ENCODE data around the gene AHSG. TPM values are rescaled to one million over a fixed set of nuclear protein-coding genes. Genes with fewer than 3 reads are reported as not detected.
A peak's percentile ranks its signal among the peaks of the same experiment; 100 is the strongest.
"Not testable (repeated sequence)": the region's sequence is repeated elsewhere in the genome, so short reads cannot be mapped to it uniquely, and the experiment has no call there.

AHSG gene, protein sequence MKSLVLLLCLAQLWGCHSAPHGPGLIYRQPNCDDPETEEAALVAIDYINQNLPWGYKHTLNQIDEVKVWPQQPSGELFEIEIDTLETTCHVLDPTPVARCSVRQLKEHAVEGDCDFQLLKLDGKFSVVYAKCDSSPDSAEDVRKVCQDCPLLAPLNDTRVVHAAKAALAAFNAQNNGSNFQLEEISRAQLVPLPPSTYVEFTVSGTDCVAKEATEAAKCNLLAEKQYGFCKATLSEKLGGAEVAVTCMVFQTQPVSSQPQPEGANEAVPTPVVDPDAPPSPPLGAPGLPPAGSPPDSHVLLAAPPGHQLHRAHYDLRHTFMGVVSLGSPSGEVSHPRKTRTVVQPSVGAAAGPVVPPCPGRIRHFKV
- not detected in 2 replicates for total RNA-seq (2014; rRNA removed; shearing (Covaris generic); ENCODE audit: low replicate concordance)

DNA sequence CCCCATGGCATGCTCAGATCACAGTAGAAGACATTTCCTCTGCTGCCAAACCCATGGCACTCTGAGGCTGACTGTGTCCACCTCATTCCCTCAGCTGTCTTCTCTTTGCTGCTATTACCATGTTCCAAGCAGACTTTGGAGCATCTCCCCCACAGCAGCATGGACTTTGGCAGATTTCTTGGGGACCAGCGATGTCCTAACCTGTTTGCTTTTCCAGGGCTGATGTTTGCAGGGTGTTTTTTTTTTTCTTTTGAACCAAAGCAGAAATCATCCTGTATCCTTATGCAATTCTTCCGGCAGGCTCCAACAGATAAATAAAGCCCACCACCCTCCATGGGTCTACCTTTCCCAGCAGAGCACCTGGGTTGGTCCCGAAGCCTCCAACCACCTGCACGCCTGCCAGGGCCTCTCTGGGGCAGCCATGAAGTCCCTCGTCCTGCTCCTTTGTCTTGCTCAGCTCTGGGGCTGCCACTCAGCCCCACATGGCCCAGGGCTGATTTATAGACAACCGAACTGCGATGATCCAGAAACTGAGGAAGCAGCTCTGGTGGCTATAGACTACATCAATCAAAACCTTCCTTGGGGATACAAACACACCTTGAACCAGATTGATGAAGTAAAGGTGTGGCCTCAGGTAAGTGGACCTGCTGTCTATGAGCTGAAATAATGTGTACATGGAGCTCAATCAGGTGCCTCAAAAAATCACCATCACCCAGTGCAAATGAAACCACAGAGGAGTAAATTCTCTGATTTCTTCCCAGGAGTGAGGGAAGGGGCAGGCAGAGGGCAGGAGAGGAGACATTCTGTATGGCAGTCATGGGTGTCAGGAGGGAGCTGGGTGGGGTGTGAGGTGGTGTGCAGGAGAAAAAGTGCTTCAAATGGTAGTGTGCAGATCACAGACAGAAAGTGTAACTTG is at the start of gene AHSG:
Gene AHSG (plus strand): TSS at position 340 of the 916 bp plus-strand sequence. CDS start 82 bp downstream, at position 422.
- H3K4me3 ChIP-seq = no peak within 1 kb of the TSS
- H3K27me3 ChIP-seq = peaks cover 5% of the 10 kb centered on the region; the same call in 1 of the 2 replicates
- no peak for DNase-seq
- H3K36me3 ChIP-seq = no peaks in the 10 kb centered on the region
- H3K9me3 ChIP-seq = no peaks in the 10 kb centered on the region

DNA sequence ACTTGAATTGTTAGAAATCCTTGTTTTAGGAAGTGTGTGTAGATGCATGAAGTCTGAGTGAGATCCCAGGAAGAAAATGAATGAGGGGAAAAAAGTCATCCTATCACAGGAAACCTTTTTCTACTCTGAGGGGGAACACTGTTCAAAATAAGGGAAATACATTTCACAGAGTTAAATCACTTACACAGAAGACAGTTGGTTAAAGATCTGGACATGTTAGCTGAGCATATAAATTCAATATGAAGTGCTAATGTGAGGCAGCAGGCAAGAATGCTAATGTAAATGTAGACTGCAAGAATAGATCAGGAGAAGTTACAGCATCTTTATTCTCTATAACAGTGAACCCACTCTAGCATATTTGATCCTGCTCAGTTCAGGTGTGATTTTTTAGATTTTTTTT is 48.3 kb upstream of the AHSG start:
- Histone ChIP-seq H3K9me3 (no peaks in the 10 kb centered on the region), H3K27me3 (no peaks in the 10 kb centered on the region), H3K4me3 (no peak overlapping the region), H3K36me3 (peaks cover 11% of the 10 kb centered on the region; the same call in 1 of the 2 replicates)
- DNase-seq = no peak

DNA sequence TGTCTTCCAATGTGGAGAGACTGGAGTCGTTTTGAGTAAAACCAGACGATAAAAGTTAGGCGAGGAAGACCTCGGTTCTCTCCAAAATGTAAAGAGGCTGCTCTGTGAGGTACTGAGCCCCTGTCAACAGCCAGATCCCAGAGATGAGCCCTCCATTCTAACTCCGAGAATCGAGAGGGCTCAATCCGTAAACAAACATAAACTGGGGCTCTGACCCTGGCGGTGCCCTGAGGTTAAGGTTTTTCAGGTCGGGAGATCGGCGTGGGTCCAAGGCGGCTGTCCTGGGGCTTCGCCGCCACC is 46.1 kb upstream of the AHSG start:
- DNase-seq = no peak
- Histone ChIP-seq H3K4me3 (peak overlapping the region; percentile 98), H3K36me3 (peaks cover 7% of the 10 kb centered on the region; the same call in 1 of the 2 replicates), H3K27me3 (no peaks in the 10 kb centered on the region), H3K9me3 (no peaks in the 10 kb centered on the region)

DNA sequence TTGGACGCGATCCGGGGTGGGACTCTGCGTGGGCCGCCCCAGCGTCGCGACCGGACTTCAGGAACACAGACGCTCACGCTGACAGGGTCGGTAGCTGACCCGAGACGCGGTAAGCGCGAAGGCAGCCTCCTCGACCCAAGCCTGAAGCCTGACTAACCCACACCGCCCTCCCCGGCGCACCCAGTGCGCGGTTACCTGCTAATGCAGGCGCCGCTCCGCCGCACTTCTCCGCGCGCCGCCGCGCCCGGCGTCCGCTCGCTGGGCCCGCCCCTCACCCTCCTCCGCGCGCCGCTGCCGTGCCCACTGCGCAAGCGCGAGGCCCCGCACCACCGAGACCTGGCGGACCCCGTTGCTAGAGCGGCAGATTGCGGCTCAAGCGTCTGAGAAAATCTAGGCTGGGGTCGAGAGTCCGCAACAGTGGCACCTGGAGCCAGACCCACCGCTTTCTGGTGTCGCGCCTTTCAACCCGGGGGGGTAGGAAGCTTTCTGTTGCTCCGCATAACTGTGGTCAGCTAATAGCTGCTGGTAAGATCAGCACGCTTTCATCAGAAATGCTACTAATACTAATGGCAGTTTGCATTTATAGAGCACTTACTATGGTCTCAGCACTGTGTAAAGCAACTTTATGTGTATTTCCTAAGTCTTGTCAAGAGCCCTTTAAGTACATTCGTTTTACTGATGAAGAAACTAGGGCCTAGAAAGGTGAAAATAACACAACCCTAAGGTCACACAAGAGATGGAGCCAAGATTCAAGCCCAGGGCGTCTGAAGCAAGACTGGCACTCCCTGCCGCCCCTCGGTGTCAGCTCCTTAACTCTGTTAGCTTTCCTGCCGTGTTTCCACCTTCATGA is 45.6 kb upstream of the AHSG start, which contains the start of gene TBCCD1:
Gene TBCCD1 (minus strand): TSS at position 268 of the 850 bp plus-strand sequence. CDS start 3,010 bp downstream, outside the sequence.
- peak; percentile 88 for DNase-seq
- H3K36me3 ChIP-seq = peaks cover 6% of the 10 kb centered on the region; the same call in 1 of the 2 replicates
- peak within 1 kb of the TSS; percentile 98 for H3K4me3 ChIP-seq
- no peaks in the 10 kb centered on the region for H3K27me3 ChIP-seq
- no peaks in the 10 kb centered on the region for H3K9me3 ChIP-seq

DNA sequence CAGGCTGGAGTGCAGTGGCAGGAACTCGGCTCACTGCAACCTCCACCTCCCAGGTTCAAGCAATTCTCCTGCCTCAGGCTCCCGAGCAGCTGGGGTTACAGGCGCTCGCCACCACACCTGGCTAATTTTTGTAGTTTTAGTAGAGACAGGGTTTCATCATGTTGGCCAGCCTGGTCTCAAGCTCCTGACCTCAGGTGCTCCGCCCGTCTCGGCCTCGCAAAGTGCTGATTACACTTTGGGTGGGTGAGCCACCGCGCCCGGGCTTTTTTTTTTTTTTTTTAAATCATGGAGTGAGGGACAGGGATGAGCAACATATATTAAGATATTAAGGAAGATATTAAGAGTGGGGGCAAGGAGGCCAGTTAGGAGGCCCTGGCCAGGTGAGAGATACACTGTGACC is 43.5 kb upstream of the AHSG start:
- DNase-seq, H3K9me3 ChIP-seq, H3K27me3 ChIP-seq: not testable (repeated sequence)
- peaks cover 22% of the 10 kb centered on the region for H3K36me3 ChIP-seq
- H3K4me3 ChIP-seq = peak overlapping the region; percentile 94

DNA sequence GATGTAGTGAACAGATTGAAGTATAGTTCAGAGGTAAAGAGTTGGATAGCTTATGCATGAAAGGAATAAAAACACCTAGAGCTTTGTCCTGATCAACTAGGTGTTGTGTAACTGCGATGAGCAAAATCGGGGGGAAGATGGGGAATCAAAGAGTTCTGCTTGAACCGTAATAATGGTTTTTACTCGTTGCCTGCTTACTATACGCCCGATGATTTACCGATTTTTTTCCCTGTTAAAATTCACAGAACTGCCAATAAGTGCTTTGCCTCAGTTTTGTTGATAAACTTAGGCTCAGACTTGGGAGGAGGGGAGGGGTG is 43.1 kb upstream of the AHSG start:
- H3K4me3 ChIP-seq = peak overlapping the region; percentile 94
- H3K27me3 ChIP-seq = no peaks in the 10 kb centered on the region
- H3K9me3 ChIP-seq = no peaks in the 10 kb centered on the region
- H3K36me3 ChIP-seq = peaks cover 26% of the 10 kb centered on the region
- DNase-seq = no peak

DNA sequence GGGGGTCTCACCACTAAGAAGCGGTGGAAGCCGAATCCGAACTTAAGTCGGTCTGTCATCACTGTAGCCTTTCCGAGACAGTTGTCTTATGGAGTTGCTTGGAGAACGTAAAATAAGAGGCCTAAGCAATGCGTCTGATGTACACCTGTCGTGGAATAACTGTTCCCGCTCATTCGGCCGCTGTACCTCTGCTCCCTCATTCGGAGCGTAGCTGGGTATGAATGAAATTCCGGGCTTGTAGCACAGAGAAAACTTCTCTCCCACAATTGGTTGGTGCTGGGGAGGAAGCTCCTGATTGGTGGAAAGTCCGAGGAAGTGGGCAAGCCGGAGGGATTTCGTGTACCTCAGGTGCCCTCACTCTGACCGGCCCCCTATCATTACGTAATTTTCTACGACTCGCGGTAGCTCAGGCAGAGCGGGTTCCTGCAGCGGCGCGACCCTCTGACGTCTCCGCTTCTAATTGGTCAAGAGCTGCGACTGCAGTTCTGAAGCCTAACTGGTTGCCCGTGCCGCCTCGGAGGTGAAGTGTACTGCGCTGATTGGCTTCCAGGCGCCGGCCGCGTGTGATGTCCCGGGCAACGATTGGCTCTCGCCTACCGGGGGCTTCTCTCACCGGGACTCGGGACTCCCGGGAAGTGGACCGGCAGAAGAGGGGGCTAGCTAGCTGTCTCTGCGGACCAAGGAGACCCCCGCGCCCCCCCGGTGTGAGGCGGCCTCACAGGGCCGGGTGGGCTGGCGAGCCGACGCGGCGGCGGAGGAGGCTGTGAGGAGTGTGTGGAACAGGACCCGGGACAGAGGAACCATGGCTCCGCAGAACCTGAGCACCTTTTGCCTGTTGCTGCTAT is 42.5 kb upstream of the AHSG start, which contains the start of gene DNAJB11:
Gene DNAJB11 (plus strand): TSS at position 625 of the 845 bp plus-strand sequence. CDS start 178 bp downstream, at position 803.
- Histone ChIP-seq H3K9me3 (no peaks in the 10 kb centered on the region), H3K36me3 (peaks cover 31% of the 10 kb centered on the region)
- peak; percentile 100 for DNase-seq

DNA sequence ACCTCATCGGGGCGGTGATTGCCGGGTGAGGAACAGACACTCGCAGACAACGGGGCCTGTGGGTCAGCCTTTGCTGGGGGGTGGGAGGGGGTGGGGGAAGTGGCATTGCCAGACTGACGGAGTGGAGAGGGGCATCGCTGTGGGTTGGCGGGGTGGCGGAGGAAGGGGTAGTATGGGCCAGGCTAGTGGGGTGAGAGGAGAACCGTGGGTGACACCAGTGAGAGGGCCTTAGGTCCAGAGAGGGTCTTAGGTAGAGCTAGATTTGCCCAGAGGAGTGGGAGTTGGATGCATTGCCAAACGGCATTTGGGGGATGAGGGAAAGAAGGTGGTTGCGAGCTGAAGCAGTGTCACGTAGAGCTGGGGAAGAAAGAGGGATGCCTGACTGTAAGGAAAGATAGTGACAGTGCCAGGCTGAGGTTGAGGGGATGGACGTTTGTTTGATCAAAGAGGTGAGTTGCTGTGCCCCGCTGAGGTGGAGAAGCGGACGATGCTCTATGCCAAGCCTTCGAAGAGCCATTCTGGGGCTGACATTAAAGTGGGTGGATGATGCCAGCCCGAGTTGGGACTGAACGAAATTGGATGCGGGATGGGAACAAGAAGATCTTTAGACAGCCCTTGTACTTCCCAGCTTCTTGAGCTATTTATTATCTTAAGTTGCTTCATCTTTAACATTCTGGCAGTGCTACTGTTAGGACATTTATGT is 41.8 kb upstream of the AHSG start:
- no peaks in the 10 kb centered on the region for H3K9me3 ChIP-seq
- no peak for DNase-seq
- H3K36me3 ChIP-seq = peaks cover 39% of the 10 kb centered on the region
- peak overlapping the region; percentile 94 for H3K4me3 ChIP-seq
- H3K27me3 ChIP-seq = no peaks in the 10 kb centered on the region

More for the DNA sequence above, 42.5 kb upstream of the AHSG start, which contains the start of gene DNAJB11:
- no peaks in the 10 kb centered on the region for H3K27me3 ChIP-seq
- peak within 1 kb of the TSS; percentile 94 for H3K4me3 ChIP-seq

DNA sequence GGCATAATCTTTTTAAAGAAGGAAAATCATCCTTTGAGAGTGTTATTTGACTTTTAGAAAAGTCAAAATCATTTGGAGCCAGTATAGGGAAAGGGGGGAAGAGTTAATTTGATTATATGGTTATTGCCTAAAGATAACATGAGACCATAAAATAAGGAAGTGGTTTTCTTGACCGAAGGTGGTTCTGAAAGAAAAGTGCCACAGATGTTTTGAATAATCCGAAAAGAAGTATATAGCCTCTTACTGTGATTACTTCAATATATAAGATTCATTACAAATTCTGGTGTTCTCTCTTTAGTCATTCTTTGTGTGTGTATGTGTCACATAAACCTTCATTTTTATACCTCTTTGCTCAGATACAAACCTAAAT is 41.2 kb upstream of the AHSG start:
- Histone ChIP-seq H3K9me3 (no peaks in the 10 kb centered on the region), H3K36me3 (peaks cover 44% of the 10 kb centered on the region), H3K4me3 (peak overlapping the region; percentile 94), H3K27me3 (no peaks in the 10 kb centered on the region)
- no peak for DNase-seq

DNA sequence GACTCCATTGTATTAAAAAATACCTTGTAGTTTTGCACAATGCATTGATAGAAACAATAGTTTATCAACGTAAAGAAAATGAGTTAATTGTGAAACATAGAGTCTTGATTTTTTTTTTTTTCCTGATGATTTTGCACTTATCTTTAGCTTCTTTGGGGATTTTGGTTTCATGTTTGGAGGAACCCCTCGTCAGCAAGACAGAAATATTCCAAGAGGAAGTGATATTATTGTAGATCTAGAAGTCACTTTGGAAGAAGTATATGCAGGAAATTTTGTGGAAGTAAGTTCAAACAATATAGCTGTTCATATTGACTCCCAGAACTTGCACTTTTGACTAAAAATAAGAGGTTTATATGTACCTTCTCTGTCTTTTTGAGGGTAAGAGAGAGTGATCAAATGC is 35.3 kb upstream of the AHSG start:
- Histone ChIP-seq H3K4me3 (no peak overlapping the region), H3K9me3 (no peaks in the 10 kb centered on the region), H3K36me3 (peaks cover 86% of the 10 kb centered on the region), H3K27me3 (no peaks in the 10 kb centered on the region)
- DNase-seq = no peak

DNA sequence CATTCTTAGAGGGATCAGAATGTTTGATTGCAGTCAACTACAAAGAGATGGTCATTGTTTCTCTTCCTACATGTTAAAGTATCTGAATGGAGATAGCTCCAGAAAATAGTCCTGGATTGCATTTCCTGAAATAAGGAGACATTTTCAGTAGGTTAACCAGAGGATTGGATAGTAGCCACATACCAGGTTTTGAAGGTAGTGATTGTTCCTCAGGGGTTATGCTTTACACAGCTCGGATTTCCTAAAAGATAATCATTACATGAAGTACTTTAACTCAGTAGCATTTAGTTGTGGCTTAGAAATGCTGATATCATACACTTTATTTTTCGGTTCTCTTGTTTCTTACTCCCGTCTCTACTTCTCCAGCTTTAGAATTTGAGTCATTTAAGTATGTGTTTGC is 32.1 kb upstream of the AHSG start:
- Histone ChIP-seq H3K9me3 (no peaks in the 10 kb centered on the region), H3K36me3 (peaks cover 84% of the 10 kb centered on the region), H3K27me3 (no peaks in the 10 kb centered on the region), H3K4me3 (no peak overlapping the region)
- no peak for DNase-seq

DNA sequence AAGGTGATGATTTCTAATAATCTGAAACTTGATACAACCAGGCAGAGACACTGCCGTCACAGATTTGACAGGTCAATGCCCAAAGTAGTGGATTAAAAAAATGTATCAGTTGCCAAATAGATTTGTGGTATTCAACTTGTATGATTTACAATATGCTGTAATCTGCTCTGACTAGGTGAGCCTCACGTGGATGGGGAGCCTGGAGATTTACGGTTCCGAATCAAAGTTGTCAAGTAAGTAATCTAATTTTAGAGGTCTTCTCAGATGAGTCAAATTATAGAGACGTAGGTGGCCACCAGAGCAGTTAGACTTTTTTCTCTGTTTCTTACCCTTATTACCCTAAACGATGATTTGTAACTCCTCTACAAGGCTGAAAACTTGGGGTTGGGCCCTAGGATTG is 30.3 kb upstream of the AHSG start:
- Histone ChIP-seq H3K36me3 (peaks cover 69% of the 10 kb centered on the region), H3K4me3 (no peak overlapping the region), H3K9me3 (no peaks in the 10 kb centered on the region), H3K27me3 (no peaks in the 10 kb centered on the region)
- no peak for DNase-seq

DNA sequence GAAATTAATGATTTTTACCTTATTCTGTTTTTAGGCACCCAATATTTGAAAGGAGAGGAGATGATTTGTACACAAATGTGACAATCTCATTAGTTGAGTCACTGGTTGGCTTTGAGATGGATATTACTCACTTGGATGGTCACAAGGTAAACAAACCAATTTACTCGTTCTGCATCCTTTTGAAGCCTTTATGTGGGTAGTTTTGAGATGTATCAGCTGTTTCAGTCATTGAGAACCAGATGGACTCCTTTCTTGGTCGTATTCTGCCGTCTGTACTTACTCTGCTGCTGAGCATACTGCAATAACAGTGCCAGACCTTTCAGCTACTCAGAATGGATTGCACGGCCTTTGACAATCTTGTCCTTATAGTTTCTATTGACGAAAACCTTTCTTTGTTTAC is 29.0 kb upstream of the AHSG start:
- no peaks in the 10 kb centered on the region for H3K27me3 ChIP-seq
- no peak overlapping the region for H3K4me3 ChIP-seq
- H3K9me3 ChIP-seq = no peaks in the 10 kb centered on the region
- H3K36me3 ChIP-seq = peaks cover 60% of the 10 kb centered on the region
- no peak for DNase-seq

DNA sequence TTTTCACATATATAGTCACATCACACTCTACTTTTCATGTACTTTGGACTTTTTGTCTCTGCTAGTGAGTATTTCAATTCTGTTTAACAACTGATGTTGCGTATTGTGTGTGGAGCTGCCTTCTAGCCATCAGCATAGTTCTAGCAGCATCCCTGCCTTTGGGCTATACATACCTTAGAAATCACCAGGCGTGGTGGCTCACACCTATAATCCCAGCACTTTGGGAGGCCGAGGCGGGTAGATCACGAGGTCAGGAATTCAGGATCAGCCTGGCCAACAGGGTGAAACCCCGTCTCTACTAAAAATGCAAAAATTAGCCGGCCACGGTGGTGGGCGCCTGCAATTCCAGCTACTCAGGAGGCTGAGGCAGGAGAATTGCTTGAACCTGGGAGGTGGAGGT is 26.6 kb upstream of the AHSG start:
- not testable (repeated sequence) for H3K4me3 ChIP-seq, H3K9me3 ChIP-seq, H3K27me3 ChIP-seq, DNase-seq
- H3K36me3 ChIP-seq = peaks cover 44% of the 10 kb centered on the region

DNA sequence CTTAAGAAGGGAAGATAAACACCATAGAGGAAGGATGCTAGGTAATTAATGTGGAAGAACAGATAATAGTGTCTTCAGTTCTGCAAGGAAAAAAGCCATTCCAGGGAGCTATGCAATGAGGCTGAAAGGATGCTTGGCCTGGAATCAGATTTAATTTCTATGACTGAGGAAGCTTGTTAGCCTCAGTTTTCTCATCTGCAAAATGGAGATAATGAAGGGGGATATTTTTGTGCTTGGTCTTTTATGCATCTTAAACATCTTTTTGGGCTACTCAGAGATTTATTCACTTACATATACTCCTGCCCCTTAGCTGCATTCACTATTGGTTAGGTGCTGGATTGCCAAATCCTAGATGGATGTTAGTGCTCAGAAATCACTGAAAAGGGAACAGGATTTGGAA is 25.7 kb upstream of the AHSG start:
- H3K4me3 ChIP-seq = no peak overlapping the region
- H3K36me3 ChIP-seq = peaks cover 34% of the 10 kb centered on the region
- H3K27me3 ChIP-seq = no peaks in the 10 kb centered on the region
- H3K9me3 ChIP-seq = no peaks in the 10 kb centered on the region
- DNase-seq = no peak

Measured in MG63 (cell line).